HEK293T (cell line): ENCODE data around the gene RPRD1B.

Source experiments
- ARNT ChIP-seq: fragments of 450-650 bp; IDR thresholded peaks from 2 replicates; pipeline ENCODE4 v1.6.1; 2017; ENCODE audit warnings: mild to moderate bottlenecking
- BHLHE40 ChIP-seq: fragments of 450-650 bp; IDR thresholded peaks from 2 replicates; pipeline ENCODE4 v1.6.1; 2016; ENCODE audit warnings: mild to moderate bottlenecking, moderate library complexity, borderline replicate concordance
- CTBP1 ChIP-seq: fragments of 450-650 bp; IDR thresholded peaks from 2 replicates; pipeline ENCODE4 v1.6.1; 2016; ENCODE audit warnings: borderline replicate concordance
- ELF4 ChIP-seq: fragments of 450-650 bp; IDR thresholded peaks from 2 replicates; pipeline ENCODE4 v1.6.1; 2017; ENCODE audit warnings: antibody characterized with exemption
- FOXA1 ChIP-seq: fragments of 450-650 bp; IDR thresholded peaks from 2 replicates; pipeline ENCODE4 v1.6.1; 2016; ENCODE audit warnings: mild to moderate bottlenecking
- FOXK2 ChIP-seq: fragments of 450-650 bp; IDR thresholded peaks from 2 replicates; pipeline ENCODE4 v1.6.1; 2016; ENCODE audit warnings: mild to moderate bottlenecking
- FOXM1 ChIP-seq: fragments of 450-650 bp; IDR thresholded peaks from 2 replicates; pipeline ENCODE4 v1.6.1; 2017; ENCODE audit warnings: mild to moderate bottlenecking, borderline replicate concordance
- HDGF ChIP-seq: fragments of 450-650 bp; IDR thresholded peaks from 2 replicates; pipeline ENCODE4 v1.6.1; 2017; ENCODE audit warnings: antibody characterized with exemption, borderline replicate concordance
- NFRKB ChIP-seq: fragments of 450-650 bp; IDR thresholded peaks from 2 replicates; pipeline ENCODE4 v1.6.1; 2016; ENCODE audit warnings: mild to moderate bottlenecking, moderate library complexity
- SP1 ChIP-seq: fragments of 450-650 bp; IDR thresholded peaks from 2 replicates; pipeline ENCODE4 v1.6.1; 2017
- SUZ12 ChIP-seq: fragments of 450-650 bp; IDR thresholded peaks from 2 replicates; pipeline ENCODE4 v1.6.1; 2016; ENCODE audit warnings: mild to moderate bottlenecking

GRCh38 chr20:38060536-38060935 is 27.0 kb downstream of the RPRD1B start:
- no peak for TF ChIP-seq NFRKB
- TF ChIP-seq BHLHE40: no peak
- TF ChIP-seq FOXA1: no peak
- no peak for TF ChIP-seq FOXK2
- TF ChIP-seq ELF4: no peak
- no peak for TF ChIP-seq HDGF
- no peak for TF ChIP-seq CTBP1
- TF ChIP-seq ARNT: no peak
- TF ChIP-seq SUZ12: no peak
- TF ChIP-seq FOXM1: no peak
- TF ChIP-seq SP1: no peak
